HG03066 (cell line): ENCODE data around the gene SCRN1.

Experiments
- ATAC-seq: cut with Tn5 transposase; IDR thresholded peaks from one replicate; pipeline ENCODE4 v1.9.1; 2021; ENCODE audit warnings: low read depth; ENCODE audit not compliant: unreplicated experiment

The SCRN1 gene

GRCh38 chr7:29989257-29989995 is at the start of gene SCRN1:
TSS of gene SCRN1 (minus strand) at chr7:29989801. CDS start at chr7:29969067, 20,734 bp downstream.
- peak; percentile 22 for ATAC-seq

GRCh38 chr7:30038196-30038980 is 48.8 kb upstream of the SCRN1 start:
- no peak for ATAC-seq

DNA sequence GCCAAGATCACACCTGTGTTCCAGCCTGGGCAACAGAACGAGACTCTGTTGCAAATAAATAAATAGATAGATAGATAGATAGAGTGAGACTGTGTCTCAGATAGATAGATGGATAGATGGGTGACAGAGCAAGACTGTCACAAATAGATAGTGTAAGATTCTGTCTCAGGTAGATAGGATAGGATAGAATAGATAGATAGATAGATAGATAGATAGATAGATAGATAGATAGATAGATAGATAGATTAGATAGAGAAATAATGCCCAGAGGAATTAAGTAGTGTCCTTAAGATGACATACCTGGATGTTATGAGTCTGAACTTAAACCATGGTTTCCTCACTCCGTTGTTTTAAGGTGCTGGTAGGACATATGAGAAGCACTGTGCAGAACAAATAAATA is 46.6 kb upstream of the SCRN1 start:
- no peak for ATAC-seq

GRCh38 chr7:30034501-30034900 is 44.9 kb upstream of the SCRN1 start:
- no peak for ATAC-seq

GRCh38 chr7:30032310-30033125 is 42.9 kb upstream of the SCRN1 start:
- no peak for ATAC-seq

- ATAC-seq: no peak
Observed at GRCh38 chr7:30029696-30030095, 40.1 kb upstream of the SCRN1 start.

DNA sequence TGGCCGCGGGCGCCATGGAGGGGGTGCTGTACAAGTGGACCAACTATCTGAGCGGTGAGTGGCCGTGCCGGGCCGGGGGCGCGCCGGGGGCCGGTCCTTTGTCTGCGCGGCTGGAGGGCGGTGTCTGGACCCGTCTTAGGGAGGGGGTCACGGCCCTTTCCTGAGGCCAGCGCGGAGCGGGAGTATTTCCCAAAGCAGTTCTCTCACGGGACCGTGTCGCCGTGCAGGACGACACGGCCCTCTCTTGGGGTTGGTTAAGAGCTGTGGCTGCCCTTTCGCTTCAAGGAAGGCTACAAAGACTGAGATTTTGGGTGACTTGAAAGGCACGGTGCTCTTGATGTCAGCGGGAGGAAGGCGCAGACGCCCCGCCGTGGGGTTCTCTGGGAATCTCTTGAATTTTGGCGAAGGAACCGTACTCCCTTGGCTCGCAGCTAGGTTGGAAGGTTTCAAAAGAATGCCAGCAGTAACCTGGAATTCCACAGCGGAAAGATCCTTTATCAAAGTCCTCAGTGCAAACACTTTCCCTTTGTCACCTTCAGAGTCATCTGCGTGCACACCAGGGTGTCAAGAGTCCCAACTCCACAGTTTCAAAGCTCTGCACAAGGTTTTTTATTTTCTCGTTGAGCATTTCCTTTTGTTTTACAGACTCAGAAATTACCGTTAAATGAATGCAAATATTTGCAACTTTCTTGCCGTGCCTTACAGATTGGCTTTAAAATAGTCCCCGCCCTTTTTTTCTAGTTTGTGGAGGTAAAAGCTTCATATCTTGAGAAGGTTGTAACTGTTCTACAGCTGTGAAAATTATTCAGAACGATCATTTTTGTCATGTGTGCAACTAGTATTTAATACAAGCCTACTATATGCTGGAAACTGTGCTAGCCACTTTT is 39.4 kb upstream of the SCRN1 start:
- peak; percentile 17 for ATAC-seq

DNA sequence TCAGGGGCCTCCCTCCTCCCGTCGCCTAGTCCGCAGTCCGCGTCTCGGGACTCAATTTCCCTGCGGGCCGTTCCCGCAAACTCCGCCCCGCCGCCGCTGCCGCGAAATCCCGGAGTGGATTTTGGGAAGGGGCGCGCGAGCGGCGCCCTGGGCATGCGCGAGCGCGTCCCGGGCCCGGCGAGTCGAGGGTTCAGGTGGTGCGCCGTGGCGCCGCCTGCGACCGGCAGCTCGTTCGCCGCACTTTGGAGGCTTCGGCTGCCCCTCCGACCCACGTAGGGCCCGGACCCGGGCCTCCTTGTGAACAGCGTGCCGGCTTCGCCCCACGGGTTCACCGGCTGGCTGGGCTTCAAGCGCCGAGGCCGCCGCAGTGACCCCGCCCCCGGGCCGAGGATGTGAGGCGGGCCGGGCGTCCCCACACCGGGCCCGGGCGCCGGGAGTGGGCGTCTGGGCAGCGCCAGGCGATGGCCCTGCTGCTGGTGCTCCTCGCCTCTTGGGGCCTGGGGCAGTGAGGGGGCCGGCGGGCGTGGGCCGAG is 38.7 kb upstream of the SCRN1 start, which contains the start of gene PLEKHA8:
Gene PLEKHA8, plus strand, starts transcription at position 197 of the 533 bp plus-strand sequence. CDS start 351 bp downstream, outside the sequence.
- ATAC-seq: peak; percentile 44

- ATAC-seq: no peak
Observed at GRCh38 chr7:30027740-30028215, 38.2 kb upstream of the SCRN1 start.

GRCh38 chr7:30027065-30027456 is 37.5 kb upstream of the SCRN1 start:
- ATAC-seq: no peak

GRCh38 chr7:30026229-30027064 is 36.8 kb upstream of the SCRN1 start, which contains the start of gene FKBP14:
TSS of gene FKBP14 (minus strand) at chr7:30026702. CDS start at chr7:30026508, 194 bp downstream.
- ATAC-seq: peak; percentile 71

DNA sequence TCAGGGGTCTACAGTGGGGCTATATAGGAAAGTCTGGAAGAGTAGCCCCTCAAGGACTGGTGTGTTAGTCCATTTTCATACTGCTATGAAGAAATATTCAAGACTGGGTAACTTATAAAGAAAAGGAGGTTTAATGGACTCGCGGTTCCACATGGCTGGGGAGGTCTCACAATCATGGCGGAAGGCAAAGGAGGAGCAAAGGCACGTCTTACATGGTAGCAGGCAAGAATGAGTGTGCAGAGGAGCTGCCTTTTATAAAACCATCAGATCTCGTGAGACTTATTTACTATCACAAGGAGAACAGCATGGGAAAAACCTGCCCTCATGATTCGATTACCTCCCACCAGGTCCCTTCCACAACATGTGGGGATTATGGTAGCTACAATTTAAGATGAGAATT is 33.9 kb upstream of the SCRN1 start:
- ATAC-seq: no peak

DNA sequence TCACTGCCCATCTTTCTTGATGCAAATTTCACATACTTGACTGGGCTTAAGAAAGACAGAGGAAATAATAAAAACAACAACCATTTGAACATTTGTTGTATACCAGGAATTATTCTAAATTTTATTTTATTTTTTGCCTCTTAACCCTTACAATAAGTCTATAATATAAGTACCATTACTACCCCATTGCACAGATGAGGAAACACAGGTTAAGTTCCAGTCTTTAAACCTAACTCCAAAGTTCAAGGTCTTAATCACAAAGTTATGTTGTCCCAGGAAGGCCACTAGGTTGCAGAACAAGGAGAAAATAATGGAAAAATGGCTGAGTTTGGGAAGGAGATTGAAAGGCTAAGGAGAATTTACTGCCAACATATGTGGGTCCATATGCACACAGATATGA is 33.4 kb upstream of the SCRN1 start:
- ATAC-seq: no peak

- ATAC-seq: no peak
Observed at GRCh38 chr7:30020535-30020934, 30.9 kb upstream of the SCRN1 start.

DNA sequence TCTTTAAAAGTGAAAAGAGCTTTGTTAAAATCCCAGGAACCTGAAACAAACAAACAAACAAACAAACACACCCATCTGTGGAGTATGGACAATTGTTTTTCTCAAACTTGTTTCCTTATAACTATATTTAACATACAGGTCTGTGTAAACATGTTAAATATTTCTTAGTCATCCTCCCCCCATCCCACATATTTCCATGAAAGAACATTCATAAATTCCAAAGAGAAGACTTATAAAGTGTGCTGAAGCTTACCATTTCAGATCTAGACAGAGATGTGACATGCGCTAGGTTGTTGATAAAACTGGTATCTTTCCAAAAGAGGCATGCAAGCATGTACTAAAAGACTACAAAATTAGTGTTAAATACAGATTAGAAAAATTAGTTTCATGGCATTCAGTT is 30.4 kb upstream of the SCRN1 start:
- ATAC-seq: no peak

DNA sequence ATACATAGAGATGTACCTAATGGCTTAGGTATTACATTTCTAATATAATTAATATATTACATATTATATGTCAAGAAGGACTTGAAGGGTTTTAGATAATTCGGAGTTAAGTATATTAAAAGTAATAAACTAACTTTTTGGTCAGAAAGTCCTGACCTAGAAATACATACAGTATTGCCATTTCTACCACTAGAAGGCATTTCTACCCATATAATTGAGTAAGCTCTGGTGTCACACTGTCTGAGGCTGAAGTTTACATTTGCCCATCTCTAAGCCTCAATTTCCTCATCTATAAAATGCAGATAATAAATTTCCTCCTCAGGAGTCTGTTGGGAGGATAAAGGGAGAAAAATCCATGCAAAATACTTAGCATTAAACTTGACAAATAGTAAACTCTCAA is 29.8 kb upstream of the SCRN1 start:
- no peak for ATAC-seq

GRCh38 chr7:30018451-30018850 is 28.9 kb upstream of the SCRN1 start:
- ATAC-seq: no peak

- ATAC-seq: no peak
Observed at GRCh38 chr7:30012757-30013156, 23.2 kb upstream of the SCRN1 start.

- ATAC-seq: no peak
Observed at GRCh38 chr7:30010021-30010420, 20.4 kb upstream of the SCRN1 start.
